Limb (tissue), 2 donors: Measurements from ENCODE around the gene TMF1.

ENCODE experiments used
- DNase-seq, 2 donors: peaks; one replicate each; pipeline ENCODE4 v3.0.0-alpha.2; 2016; ENCODE audit errors: extremely low spot score in 2 of 2

The TMF1 gene

DNA sequence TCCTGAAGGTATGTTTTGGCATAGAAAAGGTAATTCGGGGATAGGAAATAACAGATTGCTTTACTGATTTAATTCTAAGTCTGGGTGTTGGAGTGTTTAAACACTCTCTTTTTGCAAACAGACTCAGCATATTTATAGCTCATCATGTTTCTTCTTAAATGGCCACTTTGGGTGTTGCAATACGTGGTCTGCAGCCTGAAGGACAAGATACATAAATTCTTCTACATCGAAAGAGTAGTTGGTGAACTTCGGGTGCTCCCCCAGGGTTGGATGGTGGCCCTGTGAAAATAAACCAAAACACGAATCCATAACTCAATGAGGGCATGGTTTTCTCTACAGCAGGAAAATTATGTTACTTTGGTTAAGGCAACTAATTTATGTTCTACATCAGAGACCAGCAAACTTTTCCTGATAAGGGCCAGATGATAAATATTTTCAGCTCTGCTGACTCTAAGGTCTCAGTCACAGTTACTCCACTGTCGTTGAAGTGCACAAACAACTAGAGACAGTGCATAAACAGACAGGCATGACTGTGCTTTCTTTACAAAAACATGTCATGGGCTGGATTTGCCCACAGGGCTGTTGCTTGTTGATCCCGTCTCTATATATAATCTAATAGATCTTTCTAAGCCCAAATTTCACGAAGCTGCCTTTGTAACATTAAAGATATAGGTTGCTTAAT, 74.5 kb downstream of the TMF1 start:
- DNase-seq, result no peak

DNA sequence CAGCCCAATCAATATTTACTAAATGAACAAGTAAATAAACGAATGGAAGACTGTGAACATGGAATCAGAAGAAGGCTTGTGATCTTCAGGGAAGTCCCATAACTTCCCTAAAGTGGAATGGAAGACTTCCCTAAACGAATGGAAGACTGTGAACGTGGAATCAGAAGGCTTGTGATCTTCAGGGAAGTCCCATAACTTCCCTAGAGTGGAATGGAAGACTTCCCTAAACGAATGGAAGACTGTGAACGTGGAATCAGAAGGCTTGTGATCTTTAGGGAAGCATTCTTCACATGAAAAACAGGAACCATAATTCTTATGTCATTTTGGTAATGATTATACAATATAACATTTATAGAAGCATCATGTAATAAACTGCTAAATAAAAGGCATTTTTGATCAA, 77.4 kb downstream of the TMF1 start:
- DNase-seq, result no peak

DNA sequence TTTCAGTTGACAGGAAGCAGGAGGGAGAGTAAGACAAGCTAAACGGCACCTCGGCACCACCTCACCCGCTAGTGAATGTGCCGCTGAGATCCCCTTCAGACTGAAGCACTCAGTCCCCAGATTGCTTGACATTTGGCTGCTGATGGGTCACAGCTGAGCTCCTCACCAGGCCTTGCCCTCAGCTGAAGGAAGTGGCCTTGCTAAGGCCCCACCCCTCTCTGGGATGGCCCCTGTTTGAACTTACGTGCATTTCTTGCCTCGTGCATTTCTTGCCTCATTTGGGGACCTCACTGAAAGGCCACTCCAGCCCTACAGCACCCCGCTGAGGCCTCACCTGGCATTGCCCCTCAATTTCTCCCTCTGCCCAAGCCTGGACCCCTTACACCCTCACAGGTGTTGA, 78.5 kb downstream of the TMF1 start:
- no peak for DNase-seq

GRCh38 chr3:68972358-68972979, 79.7 kb downstream of the TMF1 start:
- peak; percentile 55 to 83 for DNase-seq
